ENCODE data around the gene CSTPP1.

Gene CSTPP1

GRCh38 chr11:46970913-46971625 lies 34.5 kb downstream of the CSTPP1 start:
- peaks cover 2% of the 10 kb centered on the region for H3K36me3 Mint-ChIP-seq (ENCODE audit: insufficient read depth)
- ATAC-seq (replicated peaks; ENCODE audit: extremely low read depth, poor library complexity, severe bottlenecking) (no peak), DNase-seq (ENCODE audit: low spot score in 2 of 2) (no peak)
- no peaks in the 10 kb centered on the region for H3K27me3 Mint-ChIP-seq
- H3K27ac Mint-ChIP-seq (ENCODE audit: low read depth): no peak overlapping the region
- H3K4me3 Mint-ChIP-seq: no peak overlapping the region
- no peaks in the 10 kb centered on the region for H3K4me1 Mint-ChIP-seq
- no peaks in the 10 kb centered on the region for H3K9me3 Mint-ChIP-seq

- H3K36me3 Mint-ChIP-seq (ENCODE audit: insufficient read depth): no peaks in the 10 kb centered on the region
- no peaks in the 10 kb centered on the region for H3K4me1 Mint-ChIP-seq
- ATAC-seq (replicated peaks; ENCODE audit: extremely low read depth, poor library complexity, severe bottlenecking) (no peak), DNase-seq (ENCODE audit: low spot score in 2 of 2) (no peak)
- no peak overlapping the region for H3K27ac Mint-ChIP-seq (ENCODE audit: low read depth)
- H3K9me3 Mint-ChIP-seq: no peaks in the 10 kb centered on the region
- no peaks in the 10 kb centered on the region for H3K27me3 Mint-ChIP-seq
- H3K4me3 Mint-ChIP-seq: no peak overlapping the region
Observed at GRCh38 chr11:46972343-46972742, 35.8 kb downstream of the CSTPP1 start.

GRCh38 chr11:46972821-46973220 lies 36.3 kb downstream of the CSTPP1 start:
- H3K27ac Mint-ChIP-seq (ENCODE audit: low read depth): no peak overlapping the region
- H3K27me3 Mint-ChIP-seq: no peaks in the 10 kb centered on the region
- no peak for DNase-seq (ENCODE audit: low spot score in 2 of 2)
- ATAC-seq (replicated peaks; ENCODE audit: extremely low read depth, poor library complexity, severe bottlenecking): no peak
- H3K4me1 Mint-ChIP-seq: no peaks in the 10 kb centered on the region
- no peaks in the 10 kb centered on the region for H3K9me3 Mint-ChIP-seq
- H3K36me3 Mint-ChIP-seq (ENCODE audit: insufficient read depth): no peaks in the 10 kb centered on the region
- H3K4me3 Mint-ChIP-seq: no peak overlapping the region

GRCh38 chr11:46976182-46976854 lies 39.8 kb downstream of the CSTPP1 start:
- ATAC-seq (replicated peaks; ENCODE audit: extremely low read depth, poor library complexity, severe bottlenecking) (no peak), DNase-seq (ENCODE audit: low spot score in 2 of 2) (no peak)
- Mint-ChIP-seq H3K9me3 (no peaks in the 10 kb centered on the region), H3K4me1 (peaks cover 11% of the 10 kb centered on the region), H3K36me3 (ENCODE audit: insufficient read depth) (no peaks in the 10 kb centered on the region), H3K27me3 (no peaks in the 10 kb centered on the region), H3K4me3 (no peak overlapping the region), H3K27ac (ENCODE audit: low read depth) (no peak overlapping the region)

GRCh38 chr11:46977038-46977813 lies 40.7 kb downstream of the CSTPP1 start:
- Mint-ChIP-seq H3K4me3 (no peak overlapping the region), H3K27ac (ENCODE audit: low read depth) (no peak overlapping the region), H3K27me3 (no peaks in the 10 kb centered on the region), H3K9me3 (no peaks in the 10 kb centered on the region), H3K36me3 (ENCODE audit: insufficient read depth) (no peaks in the 10 kb centered on the region), H3K4me1 (peaks cover 18% of the 10 kb centered on the region)
- ATAC-seq (replicated peaks; ENCODE audit: extremely low read depth, poor library complexity, severe bottlenecking) (no peak), DNase-seq (ENCODE audit: low spot score in 2 of 2) (no peak)

GRCh38 chr11:46978005-46978491 lies 41.5 kb downstream of the CSTPP1 start:
- DNase-seq (ENCODE audit: low spot score in 2 of 2): no peak
- Mint-ChIP-seq H3K27me3 (no peaks in the 10 kb centered on the region), H3K4me1 (peaks cover 18% of the 10 kb centered on the region), H3K27ac (ENCODE audit: low read depth) (no peak overlapping the region), H3K36me3 (ENCODE audit: insufficient read depth) (no peaks in the 10 kb centered on the region), H3K4me3 (no peak overlapping the region), H3K9me3 (no peaks in the 10 kb centered on the region)
- no peak for ATAC-seq (replicated peaks; ENCODE audit: extremely low read depth, poor library complexity, severe bottlenecking)

GRCh38 chr11:46979358-46979757 lies 42.8 kb downstream of the CSTPP1 start:
- ATAC-seq (replicated peaks; ENCODE audit: extremely low read depth, poor library complexity, severe bottlenecking) (no peak), DNase-seq (ENCODE audit: low spot score in 2 of 2) (no peak)
- no peak overlapping the region for H3K27ac Mint-ChIP-seq (ENCODE audit: low read depth)
- no peaks in the 10 kb centered on the region for H3K9me3 Mint-ChIP-seq
- H3K27me3 Mint-ChIP-seq: no peaks in the 10 kb centered on the region
- peaks cover 18% of the 10 kb centered on the region for H3K4me1 Mint-ChIP-seq
- H3K4me3 Mint-ChIP-seq: no peak overlapping the region
- no peaks in the 10 kb centered on the region for H3K36me3 Mint-ChIP-seq (ENCODE audit: insufficient read depth)

GRCh38 chr11:46981436-46981835 lies 44.9 kb downstream of the CSTPP1 start:
- Mint-ChIP-seq H3K27ac (ENCODE audit: low read depth) (peak overlapping the region; percentile 89), H3K4me3 (peak overlapping the region; percentile 70), H3K4me1 (peaks cover 18% of the 10 kb centered on the region), H3K27me3 (no peaks in the 10 kb centered on the region), H3K9me3 (no peaks in the 10 kb centered on the region), H3K36me3 (ENCODE audit: insufficient read depth) (no peaks in the 10 kb centered on the region)
- DNase-seq (ENCODE audit: low spot score in 2 of 2) (no peak), ATAC-seq (replicated peaks; ENCODE audit: extremely low read depth, poor library complexity, severe bottlenecking) (no peak)

GRCh38 chr11:46982797-46983452 lies 46.4 kb downstream of the CSTPP1 start:
- ATAC-seq (replicated peaks; ENCODE audit: extremely low read depth, poor library complexity, severe bottlenecking) (no peak), DNase-seq (ENCODE audit: low spot score in 2 of 2) (no peak)
- Mint-ChIP-seq H3K4me1 (peaks cover 18% of the 10 kb centered on the region), H3K9me3 (no peaks in the 10 kb centered on the region), H3K4me3 (no peak overlapping the region), H3K36me3 (ENCODE audit: insufficient read depth) (no peaks in the 10 kb centered on the region), H3K27me3 (no peaks in the 10 kb centered on the region), H3K27ac (ENCODE audit: low read depth) (no peak overlapping the region)

- no peaks in the 10 kb centered on the region for H3K27me3 Mint-ChIP-seq
- no peak overlapping the region for H3K4me3 Mint-ChIP-seq
- H3K27ac Mint-ChIP-seq (ENCODE audit: low read depth): no peak overlapping the region
- no peaks in the 10 kb centered on the region for H3K9me3 Mint-ChIP-seq
- DNase-seq (ENCODE audit: low spot score in 2 of 2): no peak
- ATAC-seq (replicated peaks; ENCODE audit: extremely low read depth, poor library complexity, severe bottlenecking): no peak
- H3K36me3 Mint-ChIP-seq (ENCODE audit: insufficient read depth): no peaks in the 10 kb centered on the region
- peaks cover 18% of the 10 kb centered on the region for H3K4me1 Mint-ChIP-seq
Observed at GRCh38 chr11:46983598-46983997, 47.0 kb downstream of the CSTPP1 start.

GRCh38 chr11:46984548-46984947 lies 48.0 kb downstream of the CSTPP1 start:
- no peak overlapping the region for H3K27ac Mint-ChIP-seq (ENCODE audit: low read depth)
- H3K4me3 Mint-ChIP-seq: no peak overlapping the region
- peaks cover 1% of the 10 kb centered on the region for H3K9me3 Mint-ChIP-seq
- no peaks in the 10 kb centered on the region for H3K36me3 Mint-ChIP-seq (ENCODE audit: insufficient read depth)
- DNase-seq (ENCODE audit: low spot score in 2 of 2) (no peak), ATAC-seq (replicated peaks; ENCODE audit: extremely low read depth, poor library complexity, severe bottlenecking) (no peak)
- H3K4me1 Mint-ChIP-seq: peaks cover 18% of the 10 kb centered on the region
- H3K27me3 Mint-ChIP-seq: no peaks in the 10 kb centered on the region

GRCh38 chr11:46984987-46985386 lies 48.4 kb downstream of the CSTPP1 start:
- ATAC-seq (replicated peaks; ENCODE audit: extremely low read depth, poor library complexity, severe bottlenecking) (no peak), DNase-seq (ENCODE audit: low spot score in 2 of 2) (no peak)
- H3K4me3 Mint-ChIP-seq: no peak overlapping the region
- H3K4me1 Mint-ChIP-seq: peaks cover 18% of the 10 kb centered on the region
- H3K27me3 Mint-ChIP-seq: no peaks in the 10 kb centered on the region
- no peaks in the 10 kb centered on the region for H3K36me3 Mint-ChIP-seq (ENCODE audit: insufficient read depth)
- peaks cover 5% of the 10 kb centered on the region for H3K9me3 Mint-ChIP-seq
- no peak overlapping the region for H3K27ac Mint-ChIP-seq (ENCODE audit: low read depth)

All from central memory CD8-positive, alpha-beta T cell (primary cell).